GM18868 (cell line): ENCODE data around the gene SEC31A.

Experiments
- ATAC-seq: cut with Tn5 transposase; IDR thresholded peaks from one replicate; pipeline ENCODE4 v1.9.1; 2021; ENCODE audit warnings: mild to moderate bottlenecking, moderate library complexity; ENCODE audit not compliant: unreplicated experiment

Gene SEC31A

DNA sequence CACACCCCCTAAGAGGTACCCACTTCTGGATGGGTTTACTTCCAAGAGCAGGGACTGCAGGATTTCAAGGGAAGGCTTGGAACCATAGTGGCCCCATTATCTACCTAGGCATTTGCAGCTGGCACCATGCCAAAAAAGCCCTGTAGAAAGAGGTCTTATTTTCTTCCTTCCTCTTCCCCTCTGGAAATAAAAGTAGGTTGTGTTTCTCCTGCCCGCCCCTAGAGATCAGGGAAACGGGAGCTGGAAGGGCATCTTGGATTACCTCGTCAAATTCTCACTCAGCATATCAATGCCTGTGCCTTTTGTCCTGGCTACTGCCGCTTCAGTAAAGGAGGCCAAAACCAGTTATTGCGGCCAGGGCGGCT is 93.9 kb downstream of the SEC31A start:
- ATAC-seq: no peak

DNA sequence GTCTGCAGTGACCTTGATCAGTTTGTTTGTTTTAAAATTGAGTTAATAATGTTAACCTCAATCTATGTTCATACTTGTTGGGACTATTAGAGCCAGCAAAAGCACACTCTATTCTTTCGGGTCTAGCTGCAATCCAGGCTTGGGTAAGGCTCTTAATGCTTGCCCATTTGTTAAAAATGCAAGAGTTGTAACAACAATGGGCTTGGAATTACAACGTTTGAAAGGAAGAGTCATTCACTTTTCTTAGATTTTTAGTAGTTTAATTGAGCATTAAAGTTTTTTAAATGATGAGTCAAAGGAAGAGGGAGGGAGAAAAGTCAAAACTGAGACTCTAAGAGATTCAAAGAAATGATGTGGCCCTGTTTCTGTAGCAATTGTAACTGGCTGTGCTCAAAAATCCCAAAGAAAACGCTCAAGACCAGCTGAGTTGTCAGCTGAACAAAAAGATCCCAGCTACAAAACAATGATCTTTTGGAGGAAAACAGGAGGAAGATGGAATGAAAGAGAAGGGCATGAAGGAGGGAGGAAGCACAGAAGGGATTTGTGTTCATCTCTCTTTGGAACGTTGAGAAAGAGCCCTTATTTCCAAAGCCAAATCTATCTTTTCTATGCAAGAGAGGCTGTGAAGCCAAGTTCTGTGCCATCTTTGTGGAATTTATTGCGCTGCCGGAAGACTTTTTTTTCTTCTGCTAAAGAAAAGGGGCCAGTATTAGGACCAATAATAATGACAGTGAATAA is 97.9 kb downstream of the SEC31A start:
- ATAC-seq: no peak

DNA sequence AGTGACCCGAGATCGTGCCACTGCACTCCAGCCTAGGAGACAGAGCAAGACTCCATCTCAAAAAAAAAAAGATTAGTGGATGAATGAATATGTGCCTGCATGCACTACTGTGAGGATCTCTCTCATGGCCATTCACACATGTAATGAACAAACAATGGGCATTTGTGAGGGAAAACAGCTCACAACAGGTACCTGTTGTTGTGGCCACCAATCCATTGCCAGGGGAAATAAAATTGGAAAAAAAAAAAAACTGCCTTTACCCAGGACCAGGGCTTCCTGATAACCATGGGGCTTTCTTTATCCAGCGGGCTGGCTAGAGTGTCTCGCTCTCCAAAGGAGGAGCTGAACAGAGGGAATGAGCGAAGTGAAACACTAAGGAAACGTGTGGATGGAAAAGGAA is 99.8 kb downstream of the SEC31A start:
- no peak for ATAC-seq

DNA sequence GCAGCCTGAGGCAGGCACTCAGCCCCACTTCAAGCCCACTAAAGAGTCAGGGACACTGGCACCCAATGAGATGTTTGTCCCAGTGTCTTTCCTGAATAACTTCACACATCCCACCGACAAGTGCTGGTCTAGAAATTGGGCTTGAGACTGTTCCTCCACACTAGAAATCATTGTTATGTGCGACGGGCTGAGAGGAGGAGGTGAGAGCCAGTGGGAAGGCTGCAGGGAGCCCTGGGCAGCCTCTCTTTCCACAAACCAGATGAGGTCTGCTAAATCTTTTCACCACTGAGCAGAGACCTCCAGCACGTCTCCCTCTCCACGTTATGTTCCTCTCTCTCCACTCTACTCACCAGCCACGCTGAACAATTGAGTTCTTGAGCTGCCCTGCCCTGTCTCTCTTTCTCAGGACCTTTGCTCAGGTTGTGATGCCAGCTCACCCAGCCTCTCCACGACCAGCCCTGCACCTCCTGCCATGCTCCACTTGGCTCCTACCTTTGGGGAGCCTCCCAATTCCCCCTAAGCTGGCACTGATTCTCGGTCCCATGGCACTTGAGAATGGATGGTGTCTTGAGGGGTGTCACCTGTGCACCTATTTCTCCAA is 100.8 kb downstream of the SEC31A start:
- no peak for ATAC-seq

GRCh38 chr4:82789025-82789776 is 101.8 kb downstream of the SEC31A start:
- no peak for ATAC-seq

- ATAC-seq: no peak
Observed at GRCh38 chr4:82787342-82787741, 103.6 kb downstream of the SEC31A start.

- no peak for ATAC-seq
Observed at GRCh38 chr4:82786828-82787227, 104.1 kb downstream of the SEC31A start.

DNA sequence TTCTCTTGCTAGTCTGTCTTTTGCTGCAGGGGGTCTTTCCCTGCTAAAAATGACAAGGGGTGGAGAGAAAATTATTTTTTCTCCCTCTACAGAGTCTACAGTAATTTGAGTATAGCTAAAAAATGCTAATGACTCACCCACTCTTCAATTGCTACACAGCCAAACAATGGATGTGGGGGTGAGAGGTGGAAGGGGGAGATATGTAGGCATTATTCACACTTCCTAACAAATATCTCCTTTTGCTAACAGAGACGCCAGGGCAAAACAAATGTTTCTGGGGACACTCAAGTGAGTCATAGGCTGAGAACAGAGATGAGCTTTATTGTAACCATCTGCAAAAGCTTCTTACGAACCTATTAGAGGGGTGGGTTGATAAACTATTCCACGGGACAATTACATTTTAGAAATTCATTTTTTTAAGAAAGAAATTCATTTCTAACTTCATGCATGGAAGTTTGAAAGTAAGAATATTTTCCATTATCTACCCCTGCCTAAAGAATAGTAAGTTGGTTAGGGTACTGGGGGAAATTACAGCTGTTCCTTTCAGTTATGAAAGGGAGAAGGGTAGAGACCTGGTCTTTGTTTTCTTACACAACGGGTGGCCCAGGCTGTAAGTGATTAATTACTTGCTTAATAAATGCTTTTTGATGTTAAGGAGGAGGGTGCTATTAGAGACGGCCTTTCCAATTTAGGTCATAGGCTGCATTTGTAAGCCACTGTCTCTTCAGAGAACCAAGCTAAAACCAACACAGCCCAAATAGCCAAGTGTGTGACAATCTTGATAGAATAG is 105.1 kb downstream of the SEC31A start:
- ATAC-seq: no peak

DNA sequence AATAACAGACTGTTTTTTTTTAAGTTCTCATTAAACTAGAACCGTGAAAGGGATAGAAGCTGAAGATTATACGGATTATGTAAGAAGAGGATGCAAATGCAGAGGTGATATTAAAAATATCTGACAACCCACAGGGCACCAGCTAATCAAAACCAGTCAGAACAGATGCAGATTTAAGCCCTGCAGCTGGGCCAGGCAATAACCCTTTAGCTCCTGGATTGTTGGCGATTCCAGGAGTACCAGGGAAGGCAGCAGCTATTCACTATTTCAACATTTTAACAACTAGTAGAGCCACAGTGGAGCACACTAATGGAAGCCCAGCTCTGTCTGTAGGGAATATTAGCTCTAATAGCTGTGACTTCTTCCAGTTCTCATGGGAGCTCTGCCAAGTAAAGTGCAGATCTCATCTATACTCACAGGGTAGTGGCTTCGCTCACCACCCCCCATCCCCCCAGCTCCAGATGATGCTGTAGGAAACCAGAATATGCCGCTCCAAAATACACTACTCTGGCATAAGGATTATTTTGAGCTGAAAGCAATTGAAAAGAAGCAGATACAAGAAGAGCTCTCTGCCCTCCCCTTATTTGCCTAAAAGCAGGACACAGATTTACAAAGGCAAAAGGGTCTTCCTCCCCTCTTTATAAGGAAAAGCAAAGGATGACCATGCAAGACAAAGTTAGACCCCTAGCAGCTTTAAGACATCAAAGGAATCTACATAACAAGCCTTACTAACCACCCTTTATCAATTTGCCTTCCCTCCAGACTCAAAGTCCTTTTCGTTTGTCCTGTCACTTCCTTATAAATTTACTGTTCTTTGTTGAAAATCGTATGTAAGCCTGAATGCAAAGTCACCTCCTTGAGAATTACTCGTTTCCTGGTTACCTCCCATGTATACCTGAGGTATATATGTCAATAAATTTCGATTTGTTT is 106.0 kb downstream of the SEC31A start:
- no peak for ATAC-seq

DNA sequence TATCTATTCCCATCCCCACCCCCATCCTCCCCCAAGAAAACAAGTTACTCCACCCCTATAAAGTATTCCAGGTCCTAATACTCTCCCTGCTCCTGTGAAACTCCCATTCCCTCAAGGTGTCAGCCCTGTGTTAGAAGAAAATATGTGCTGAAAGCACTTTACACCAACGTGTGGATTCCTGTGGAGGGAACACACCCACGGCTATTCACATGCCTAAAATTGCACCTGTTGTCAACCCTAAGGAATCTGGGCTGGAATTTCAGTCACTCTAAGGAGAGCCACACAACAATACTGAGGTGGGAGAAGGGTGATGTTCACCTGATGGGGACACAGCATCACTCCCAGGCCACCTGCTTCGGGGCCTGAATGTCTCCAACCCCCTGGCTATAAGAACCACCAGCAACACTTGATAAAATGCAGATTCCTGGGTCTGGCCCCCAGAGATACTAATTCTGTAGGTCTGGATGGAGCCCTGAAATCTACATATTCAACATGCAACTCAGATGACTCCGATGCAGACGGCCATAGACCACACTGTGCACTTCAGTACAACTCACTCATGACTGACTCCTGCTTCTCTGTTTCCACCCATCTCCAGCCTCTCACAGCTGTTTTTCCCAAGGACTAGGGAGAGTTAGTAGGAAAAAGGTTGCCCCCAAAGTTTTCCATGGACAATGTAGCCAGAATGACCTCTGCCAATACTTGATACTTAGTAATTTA is 108.2 kb downstream of the SEC31A start:
- no peak for ATAC-seq

GRCh38 chr4:82780752-82781231 is 110.2 kb downstream of the SEC31A start:
- peak; percentile 79 for ATAC-seq

GRCh38 chr4:82780170-82780751 is 110.7 kb downstream of the SEC31A start:
- ATAC-seq: no peak

DNA sequence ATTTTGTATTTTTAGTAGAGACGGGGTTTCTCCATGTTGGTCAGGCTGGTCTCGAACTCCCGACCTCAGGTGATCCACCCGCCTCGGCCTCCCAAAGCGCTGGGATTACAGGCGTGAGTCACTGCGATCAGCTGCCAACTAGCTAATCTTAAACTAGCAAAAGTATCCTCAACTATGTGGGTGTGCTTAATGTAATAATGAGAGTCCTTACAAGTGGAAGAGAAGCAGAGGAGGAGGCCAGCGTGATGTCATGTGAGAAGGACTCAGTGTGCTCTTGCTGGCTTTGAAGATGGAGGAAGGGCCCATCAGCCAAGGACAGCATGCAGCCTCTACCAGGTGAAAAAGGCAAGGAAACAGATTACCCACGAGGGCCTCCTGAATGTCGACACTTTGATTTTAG is 111.9 kb downstream of the SEC31A start:
- no peak for ATAC-seq

GRCh38 chr4:82777857-82778525 is 113.0 kb downstream of the SEC31A start:
- ATAC-seq: no peak

DNA sequence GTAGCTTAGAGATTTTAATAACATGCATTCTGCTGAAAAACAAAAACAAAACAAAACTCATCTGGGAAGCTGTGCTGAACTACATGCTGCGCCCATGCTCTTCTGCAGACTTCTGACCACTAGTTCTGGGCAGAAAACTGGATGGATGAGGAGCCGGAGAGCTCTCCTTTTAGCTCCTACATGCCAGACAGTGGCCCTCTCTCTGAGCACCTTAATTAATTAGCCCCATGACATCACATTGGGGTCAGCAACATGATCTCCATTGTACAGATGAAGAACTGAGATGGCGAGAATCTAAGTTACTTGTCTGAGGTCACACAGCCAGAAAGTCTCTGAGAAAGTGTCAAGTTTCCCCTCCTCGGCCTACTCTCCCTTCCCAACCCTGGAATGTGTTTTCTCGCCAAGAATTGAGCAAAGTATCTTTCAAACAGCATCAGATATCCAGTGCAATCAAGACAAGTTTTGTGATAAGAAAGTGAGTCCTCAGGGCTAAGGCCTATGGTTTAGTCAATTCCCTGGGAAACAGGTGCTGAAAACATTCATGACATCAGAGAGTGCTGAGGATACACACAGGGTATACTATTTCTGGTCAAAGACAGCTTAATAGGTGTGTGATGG is 113.9 kb downstream of the SEC31A start:
- ATAC-seq: no peak

DNA sequence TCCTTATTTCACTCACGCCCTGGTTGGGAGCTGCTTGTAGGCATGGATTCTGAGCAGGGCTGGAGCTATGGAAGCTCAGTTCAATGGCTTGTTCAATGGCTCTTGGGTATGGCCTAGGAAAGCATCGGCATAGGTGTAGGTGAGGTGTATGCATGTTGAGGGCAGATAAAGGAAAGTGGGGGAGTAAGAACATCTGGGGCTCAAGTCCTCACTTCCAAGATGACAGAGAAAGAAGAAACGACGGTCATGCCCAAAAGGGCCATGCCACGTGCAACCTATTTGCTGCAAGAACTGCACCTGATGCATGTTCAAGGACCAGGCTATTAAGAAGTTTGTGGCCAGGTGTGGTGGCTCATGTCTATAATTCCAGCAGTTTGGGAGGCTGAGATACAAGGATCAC is 115.7 kb downstream of the SEC31A start:
- no peak for ATAC-seq

- ATAC-seq: no peak
Observed at GRCh38 chr4:82774711-82775171, 116.2 kb downstream of the SEC31A start.

DNA sequence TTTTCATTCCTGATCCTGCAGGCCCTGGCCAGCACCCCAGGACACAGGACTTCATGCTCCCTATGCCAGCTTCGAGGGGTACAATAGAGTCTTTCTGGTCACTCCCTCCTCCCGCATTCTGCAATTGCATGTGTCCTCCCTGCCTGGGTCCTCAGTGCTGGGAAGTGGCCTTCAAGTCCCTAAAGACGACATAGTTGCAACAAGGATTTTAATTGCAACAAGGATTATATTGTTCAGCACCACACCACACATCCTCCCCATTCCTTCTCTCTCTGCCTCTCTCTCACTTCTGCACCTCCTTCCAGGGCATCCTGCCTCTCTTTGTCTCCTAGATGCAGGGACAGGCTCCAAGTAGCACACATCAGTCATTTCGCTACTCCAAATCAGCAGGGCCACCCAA is 117.9 kb downstream of the SEC31A start:
- ATAC-seq: no peak
